ENCODE measurements around the gene SLC16A4. TPM values are rescaled to one million over a fixed set of nuclear protein-coding genes. Genes with fewer than 3 reads are reported as not detected.

The SLC16A4 gene
- polyA plus RNA-seq, 1 of the 3 experiments (the other 2 are of a cell fraction): 3.0 TPM

- ChIA-PET CTCF (interaction anchor here (0.7 to 10.0 kb wide), 22 partner anchors 12 to 309 kb away, joined by 3 to 100 read pairs (median 6); no protein-coding TSS in a partner anchor), POLR2A (interaction anchor here (0.7 to 1.6 kb wide), 4 partner anchors 66 to 303 kb away, joined by 3 to 7 read pairs (median 4); partner anchors contain the start of gene STRIP1)
- Histone ChIP-seq H3K4me2 (peak overlapping the region; percentile 95), H3K36me3 (replicated peaks in 1 of 2; ENCODE audit: control insufficient read depth in 1 of 2, insufficient read depth in 2 of 2, low read length in 1 of 2) (peaks cover 20 to 25% of the 10 kb centered on the region in 2 experiments), H4K20me1 (ENCODE audit: insufficient read depth) (peaks cover 31% of the 10 kb centered on the region), H3K27ac (ENCODE audit: low read depth in 2 of 2, low read length in 1 of 2) (peak overlapping the region; percentile 98 to 99), H3K79me2 (ENCODE audit: insufficient read depth) (peaks cover 42% of the 10 kb centered on the region), H3K4me3 (ENCODE audit: low read depth in 2 of 2, low read length in 1 of 2) (peak overlapping the region; percentile 81 to 99), H3K9me2 (no peaks in the 10 kb centered on the region), H3K27me3 (ENCODE audit: insufficient read depth) (no peaks in the 10 kb centered on the region), H2AFZ (ENCODE audit: low read depth) (peak overlapping the region; percentile 91), H3K9me3 (no peaks in the 10 kb centered on the region), H3K4me1 (ENCODE audit: control insufficient read depth in 1 of 2, insufficient read depth in 2 of 2, low read depth in 1 of 2, low read length in 1 of 2) (peaks cover 26 to 41% of the 10 kb centered on the region in 2 experiments), H3K9ac (peak overlapping the region; percentile 91), H3F3A (replicated peaks; ENCODE audit: insufficient read depth) (peaks cover 14% of the 10 kb centered on the region)
- TF ChIP-seq MXI1 (IDR thresholded peaks at IDR 0.05; ENCODE audit: low read depth, low read length) (peak; percentile 73), EP300 (IDR thresholded peaks at IDR 0.05; ENCODE audit: borderline replicate concordance in 1 of 2, low read depth in 1 of 2, low read length in 1 of 2) (no peak), RFX5 (IDR thresholded peaks at IDR 0.05; ENCODE audit: low read length) (no peak), MEF2A (IDR thresholded peaks at IDR 0.05; ENCODE audit: borderline replicate concordance, low read depth) (no peak), POLR2AphosphoS5 (IDR thresholded peaks at IDR 0.05; ENCODE audit: low read depth, low read length) (no peak), NRF1 (IDR thresholded peaks at IDR 0.05; ENCODE audit: low read depth, low read length) (no peak), MAX (IDR thresholded peaks at IDR 0.05; ENCODE audit: low read depth) (peak; percentile 71; the same call in 1 of the 2 replicates), REST (IDR thresholded peaks at IDR 0.05; ENCODE audit: low read depth, low read length) (no peak), SMC3 (IDR thresholded peaks at IDR 0.05; ENCODE audit: low read depth, low read length) (no peak), TCF12 (IDR thresholded peaks at IDR 0.05) (no peak), FOSL2 (IDR thresholded peaks at IDR 0.05; ENCODE audit: borderline replicate concordance, low read depth) (no peak), NFIC (IDR thresholded peaks at IDR 0.05; ENCODE audit: borderline replicate concordance) (no peak), GATA2 (CRISPR knock-in tag; IDR thresholded peaks at IDR 0.05) (no peak)
- DNase-seq: peak; percentile 34
- 2% methylated on average over 36 of the region's 36 CpGs for WGBS (ENCODE audit: low lambda C conversion rate)
Observed at GRCh38 chr1:110337704-110338308, 53.0 kb downstream of the SLC16A4 start.

Measured in SK-N-SH (cell line).